SK-N-SH (cell line): Measurements from ENCODE around the gene RELCH.

ENCODE experiments used
- CTCF ChIP-seq: fragments of 200-600 bp; sonication (generic); IDR thresholded peaks from 2 replicates; pipeline ENCODE4 v1.6.1; 2017; ENCODE audit warnings: antibody characterized with exemption, mild to moderate bottlenecking, moderate library complexity
- RFX5 ChIP-seq: IDR thresholded peaks from 2 replicates; pipeline ENCODE4 v1.6.1; 2012; ENCODE audit warnings: mild to moderate bottlenecking, improper control_type of control experiment, low read length

- TF ChIP-seq RFX5 (no peak), CTCF (no peak)
These were observed 93.7 kb downstream of the RELCH start for GRCh38 chr18:62280786-62281185.
